Occipital lobe (tissue), 2 donors: ENCODE data around the gene SLC25A33. TPM values are rescaled to one million over a fixed set of nuclear protein-coding genes. Genes with fewer than 3 reads are reported as not detected.
"Not testable (repeated sequence)": the region's sequence is repeated elsewhere in the genome, so short reads cannot be mapped to it uniquely, and the experiment has no call there.

Experiments
- DNase-seq: peaks from one replicate; lab custom pipeline; 2025; lab: John Stamatoyannopoulos, UW
- total RNA-seq: library from RNA; depleted of rRNA; stranded (reverse); fragments of >200 nt; gene quantifications from one replicate; pipeline ENCODE4 v1.2.3, GENCODE V29; 2014

The SLC25A33 gene
- total RNA-seq, 1 donor from 2014 or later, result 13.9 TPM

DNA sequence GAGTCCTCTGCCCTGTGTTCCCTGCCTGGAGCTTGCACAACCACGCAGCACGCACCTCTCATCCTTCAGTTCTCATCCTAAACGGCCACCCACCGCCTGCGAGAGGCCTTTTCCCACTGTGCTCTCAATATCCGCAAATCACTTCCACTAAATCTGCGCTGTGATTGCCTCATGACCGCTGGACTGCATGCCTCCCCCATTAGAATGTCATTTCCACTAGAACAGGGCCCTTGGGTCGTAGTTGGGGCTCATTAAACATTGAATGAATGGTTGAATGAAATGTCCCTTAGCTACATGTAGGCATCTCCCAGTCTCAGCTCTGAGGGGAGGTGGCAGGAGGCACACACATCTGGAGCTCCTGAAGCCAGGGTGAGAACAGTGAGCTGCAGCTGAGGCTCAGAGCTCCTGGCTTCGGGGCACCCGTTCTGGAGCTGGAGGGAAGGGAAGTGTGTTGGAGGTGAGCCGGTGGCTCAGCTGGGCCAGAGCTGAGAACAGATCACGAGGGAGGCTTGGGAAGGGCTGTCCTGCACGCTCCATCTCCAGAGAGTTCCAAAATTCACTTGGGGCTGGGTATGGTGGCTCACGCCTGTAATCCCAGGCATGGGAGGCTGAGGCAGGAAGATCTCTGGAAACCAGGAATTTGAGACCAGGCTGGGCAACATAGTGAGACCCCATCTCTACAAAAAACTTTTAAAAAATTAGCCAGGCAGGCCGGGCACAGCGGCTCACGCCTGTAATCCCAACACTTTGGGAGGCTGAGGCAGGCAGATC is 79.8 kb downstream of the SLC25A33 start:
- no peak for DNase-seq

DNA sequence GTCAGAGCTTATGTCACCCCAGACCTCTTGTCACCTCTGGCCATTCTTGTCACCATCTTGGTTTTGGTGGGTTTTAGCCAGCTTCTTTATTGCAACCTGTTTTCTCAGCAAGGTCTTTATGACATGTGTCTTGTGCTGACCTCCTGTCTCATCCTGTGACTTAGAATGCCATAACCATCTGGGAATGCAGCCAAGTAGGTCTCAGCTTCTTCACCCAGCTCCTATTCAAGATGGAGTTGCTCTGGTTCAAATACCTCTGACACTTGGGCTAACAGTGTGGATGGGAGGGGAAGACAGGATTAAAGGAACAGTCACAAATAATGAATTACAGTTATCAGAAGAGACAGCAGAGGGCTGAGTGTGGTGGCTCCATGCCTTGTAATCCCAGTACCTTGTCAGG is 81.8 kb downstream of the SLC25A33 start:
- DNase-seq, result no peak

DNA sequence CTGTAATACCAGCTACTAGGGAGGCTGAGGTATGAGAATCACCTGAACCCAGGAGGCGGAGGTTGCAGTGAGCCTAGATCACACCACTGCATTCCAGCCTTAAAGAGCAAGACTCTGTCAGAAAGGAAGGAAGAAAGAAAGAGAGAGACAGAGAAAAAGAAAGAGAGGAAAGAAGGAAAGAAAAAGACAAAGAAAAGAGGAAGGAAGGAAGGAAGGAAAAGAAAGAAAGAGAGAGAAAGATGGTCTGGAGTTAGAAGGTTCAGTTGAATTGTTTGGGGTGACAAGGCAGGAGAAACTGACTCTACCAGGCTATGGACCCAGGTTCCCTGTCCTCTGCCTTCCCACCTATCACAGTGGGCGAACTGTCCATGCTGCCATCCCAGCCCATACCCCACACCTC is 84.8 kb downstream of the SLC25A33 start:
- DNase-seq, result no peak

DNA sequence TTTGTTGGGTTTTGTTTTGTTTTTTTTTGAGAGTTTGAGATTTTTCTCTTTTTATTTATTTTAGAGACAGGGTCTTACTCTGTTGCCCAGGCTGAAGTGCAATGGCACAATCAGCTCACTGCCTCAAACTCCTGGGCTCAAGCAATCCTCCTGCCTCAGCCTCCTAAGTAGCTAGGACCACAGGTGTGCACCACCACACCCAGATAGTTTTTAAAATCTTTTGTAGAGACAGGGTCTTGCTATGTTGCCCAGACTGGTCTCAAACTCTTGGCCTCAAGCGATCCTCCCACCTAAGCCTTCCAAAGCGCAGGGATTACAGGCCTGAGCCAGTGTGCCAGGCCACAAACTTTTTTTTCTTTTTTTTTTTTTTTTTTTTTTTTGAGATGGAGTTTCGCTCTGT is 85.8 kb downstream of the SLC25A33 start:
- not testable (repeated sequence) for DNase-seq

DNA sequence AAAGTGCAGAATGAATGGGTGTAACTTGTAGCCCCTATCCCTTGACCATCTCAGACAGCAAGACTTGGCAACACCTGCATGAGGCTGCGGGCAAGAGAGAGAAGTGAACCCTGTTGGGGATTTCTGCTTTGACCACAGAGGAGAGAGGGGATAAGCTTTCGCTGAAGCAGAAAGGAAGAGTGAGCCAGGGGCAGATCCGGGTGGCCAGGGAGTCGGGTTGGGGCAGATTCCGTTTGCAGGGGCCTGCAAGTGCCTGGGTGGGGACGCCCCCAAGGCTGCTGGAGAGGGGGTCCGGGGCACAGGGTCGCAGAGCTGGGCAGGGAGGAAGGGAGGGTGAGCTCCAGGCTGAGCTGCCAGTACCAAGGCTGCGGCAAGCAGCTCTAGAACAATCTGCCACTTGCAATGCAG is 86.9 kb downstream of the SLC25A33 start:
- DNase-seq, result no peak

DNA sequence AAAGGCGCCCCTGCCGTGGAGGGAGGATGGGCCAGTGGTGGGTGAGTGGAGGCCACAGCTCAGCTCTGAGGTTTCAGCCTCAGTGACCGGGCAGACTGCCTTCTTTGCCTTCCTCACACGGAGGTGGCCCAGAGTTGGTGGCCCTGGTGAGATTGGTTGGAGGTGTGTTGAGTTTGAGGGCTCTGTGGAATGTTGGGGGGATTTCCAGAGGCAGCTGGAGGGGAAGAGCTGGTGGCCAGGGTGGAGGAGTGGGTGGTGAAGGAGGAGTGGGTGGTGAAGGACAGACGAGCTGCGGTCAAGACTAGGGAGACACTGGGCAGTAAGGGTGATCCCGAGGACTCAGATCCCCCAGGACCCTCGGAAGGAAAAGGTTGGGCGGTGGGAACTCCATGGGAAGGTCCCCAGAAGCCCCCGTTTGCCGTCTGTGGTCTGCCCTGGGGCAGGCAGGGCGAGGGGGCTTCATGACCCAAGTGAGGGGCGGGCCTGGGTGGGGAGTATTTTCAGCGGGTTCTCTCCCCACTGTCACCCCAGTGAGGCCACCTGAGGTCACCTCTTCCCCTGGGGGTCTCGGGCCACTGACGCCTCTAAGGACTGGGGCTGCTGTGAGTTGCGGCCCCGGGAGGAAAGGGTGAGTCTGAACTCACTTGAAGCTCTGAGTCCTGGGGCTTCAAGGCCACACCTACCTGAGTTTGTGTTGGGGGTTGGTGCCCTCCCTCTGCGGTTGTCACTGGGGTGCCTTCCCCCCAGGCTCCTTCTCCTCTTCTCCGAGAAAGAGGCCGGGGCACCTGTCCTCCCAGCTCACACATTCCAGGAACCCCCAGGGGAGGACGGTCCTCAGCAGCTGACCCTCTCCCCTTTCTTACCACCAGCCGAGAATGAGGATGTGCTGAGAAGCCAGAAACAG is 89.5 kb downstream of the SLC25A33 start:
- no peak for DNase-seq

DNA sequence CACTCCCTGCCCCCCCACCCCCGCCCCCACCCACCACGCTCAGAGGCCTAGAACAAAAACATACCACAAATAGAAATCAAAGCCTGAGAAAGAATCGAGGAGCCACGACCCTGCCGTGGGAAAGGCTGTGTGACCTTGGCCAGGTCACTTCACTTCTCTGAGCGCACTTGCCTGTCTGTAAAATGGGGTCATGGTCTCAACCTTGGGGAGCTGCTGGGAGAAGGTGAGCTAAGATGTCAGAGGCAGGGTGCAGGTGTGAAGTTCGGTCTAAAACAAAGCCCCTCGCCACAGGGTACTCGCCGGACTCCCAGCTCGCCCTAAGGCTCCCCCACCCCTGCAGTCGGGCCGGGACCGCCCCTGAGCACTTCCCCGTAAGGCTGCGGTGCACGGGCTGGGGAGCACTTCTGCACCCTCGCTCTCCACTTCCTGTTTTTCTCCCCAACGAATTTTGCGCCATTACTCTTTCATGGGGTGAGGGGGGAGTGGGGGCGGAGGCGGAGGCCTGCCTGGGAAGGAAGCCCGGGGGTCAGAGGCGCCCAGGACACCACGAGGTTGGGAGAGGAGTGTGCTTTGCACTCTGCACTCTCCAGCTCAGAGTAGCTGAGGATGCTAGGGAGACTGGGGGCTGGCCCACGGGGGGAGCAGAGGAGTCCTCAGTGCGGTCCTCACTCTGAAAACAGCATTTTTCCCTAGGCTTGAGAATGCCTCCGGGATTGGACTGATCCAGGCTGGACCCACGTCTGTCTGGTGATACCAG is 90.4 kb downstream of the SLC25A33 start:
- no peak for DNase-seq

DNA sequence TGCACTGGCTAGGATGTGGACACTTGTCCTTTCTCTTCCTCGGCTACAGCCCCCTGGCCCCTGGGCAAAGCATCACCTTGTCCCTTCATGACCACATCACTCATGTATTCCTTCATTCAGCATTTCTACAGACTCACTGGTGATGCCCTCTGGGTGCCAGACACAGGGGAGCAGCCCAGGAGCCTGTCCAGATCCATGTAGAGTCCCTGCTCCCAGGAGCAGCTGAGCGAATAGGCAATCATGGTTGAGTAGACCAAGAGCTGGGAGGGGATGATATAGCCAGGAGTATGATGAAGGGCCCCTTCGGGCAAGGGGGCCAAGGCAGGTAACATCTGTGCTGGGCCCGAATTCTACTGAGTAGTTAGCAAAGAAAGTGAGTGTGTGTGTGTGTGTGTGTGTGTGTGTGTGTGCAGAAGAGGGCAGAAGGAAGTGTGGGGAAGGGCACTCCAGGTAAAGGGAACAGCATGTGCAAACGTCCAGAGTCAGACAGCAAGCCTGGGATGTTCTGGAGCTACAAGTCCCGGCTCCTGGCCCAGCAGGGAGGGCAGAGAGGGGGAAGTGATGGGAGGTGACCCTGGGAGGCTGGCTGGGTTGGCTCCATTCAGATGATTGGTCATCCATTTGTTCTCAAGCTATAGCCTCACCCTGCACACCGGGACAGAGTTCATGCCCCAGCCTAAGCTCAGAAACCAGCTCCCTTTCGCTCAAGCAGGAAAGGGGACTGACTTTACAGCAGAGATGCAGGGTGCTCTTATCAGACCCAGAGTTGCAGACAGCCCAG is 91.3 kb downstream of the SLC25A33 start:
- DNase-seq, result no peak

DNA sequence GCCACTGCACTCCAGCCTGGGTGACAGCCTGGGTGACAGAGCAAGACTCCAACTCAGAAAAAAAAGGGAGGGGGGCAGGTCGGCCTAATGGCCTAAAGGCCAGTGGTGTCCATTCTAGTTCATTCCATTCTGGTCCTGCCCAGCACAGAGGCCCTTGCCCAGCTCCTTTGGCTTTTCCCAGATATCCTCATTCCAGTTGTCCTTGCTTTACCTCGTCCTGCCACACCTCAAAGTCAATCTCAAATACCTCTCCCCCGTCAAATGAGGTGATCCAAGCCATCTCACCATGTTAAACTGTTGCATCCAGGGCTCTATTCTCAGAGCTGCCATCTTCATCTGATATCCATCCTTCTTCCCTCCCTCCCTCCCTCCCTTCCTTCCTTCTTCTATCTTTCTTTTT is 92.3 kb downstream of the SLC25A33 start:
- no peak for DNase-seq

DNA sequence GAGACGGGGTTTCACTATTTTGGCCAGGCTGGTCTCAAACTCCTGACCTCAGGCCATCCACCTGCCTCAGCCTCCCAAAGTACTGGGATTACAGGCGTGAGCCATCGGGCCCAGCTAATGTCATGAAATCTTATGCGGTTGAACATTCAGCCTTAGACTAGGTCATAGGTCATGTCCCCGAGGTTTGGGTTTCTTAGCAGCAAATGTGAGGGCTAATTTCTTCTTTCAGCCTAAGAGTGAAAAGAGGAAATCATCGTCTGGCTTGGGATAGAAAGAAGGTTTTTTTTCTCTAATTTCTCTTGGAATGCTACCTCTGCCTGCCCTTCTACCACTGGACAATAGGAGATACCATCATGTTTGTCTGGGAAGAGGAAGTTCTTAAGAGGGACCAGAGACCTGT is 94.2 kb downstream of the SLC25A33 start:
- DNase-seq, result no peak

DNA sequence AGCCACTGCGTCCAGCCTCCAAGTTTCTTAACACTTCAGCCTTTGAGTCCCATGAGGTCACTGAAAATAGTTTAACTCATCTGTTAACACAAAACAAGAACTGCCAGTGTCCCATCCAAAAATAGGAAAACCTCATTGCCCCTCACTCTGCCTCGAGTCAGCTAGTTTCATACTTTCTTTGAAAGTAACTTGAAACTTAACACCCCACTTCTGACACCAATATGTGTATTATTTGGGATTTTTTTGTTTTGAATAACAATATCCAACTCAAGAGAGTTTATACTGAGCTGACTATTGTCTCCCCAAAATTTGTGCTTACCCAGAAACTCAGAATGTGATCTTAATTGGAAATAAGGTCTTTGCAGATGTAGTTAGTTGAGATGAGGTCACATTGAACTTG is 95.3 kb downstream of the SLC25A33 start:
- no peak for DNase-seq

Other genes with a start within 250 kb of the SLC25A33 start
- 2.3 TPM for gene SPSB1, start 246.6 kb upstream of the SLC25A33 start, total RNA-seq
- 4.7 TPM for gene TMEM201, start 49.4 kb downstream of the SLC25A33 start, total RNA-seq
- 13.3 TPM for gene PIK3CD, start 112.3 kb downstream of the SLC25A33 start, total RNA-seq